ENCODE results near the gene ADH4.
"Not testable (repeated sequence)": the region's sequence is repeated elsewhere in the genome, so short reads cannot be mapped to it uniquely, and the experiment has no call there.

Gene ADH4

DNA sequence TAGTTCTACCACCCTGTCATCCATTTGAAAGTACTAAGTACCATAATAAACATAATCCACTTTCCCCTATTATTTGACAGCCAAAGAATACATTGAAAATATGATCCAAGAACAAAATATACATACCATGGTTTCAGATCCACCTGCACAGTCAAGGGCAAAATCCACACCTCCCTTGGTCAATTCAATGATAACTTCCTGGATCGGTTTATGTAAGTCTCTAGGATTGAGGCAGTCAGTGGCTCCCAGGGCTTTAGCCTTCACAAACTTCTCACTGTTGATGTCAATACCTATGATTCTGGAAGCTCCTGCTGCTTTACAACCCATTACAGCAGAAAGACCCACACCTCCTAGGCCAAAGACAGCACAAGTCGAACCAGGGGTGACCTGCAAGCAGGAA is 12.7 kb downstream of the ADH4 start:
- DNase-seq: no peak

- no peak for DNase-seq
These were observed 17.7 kb downstream of the ADH4 start for GRCh38 chr4:99126376-99126775.

DNA sequence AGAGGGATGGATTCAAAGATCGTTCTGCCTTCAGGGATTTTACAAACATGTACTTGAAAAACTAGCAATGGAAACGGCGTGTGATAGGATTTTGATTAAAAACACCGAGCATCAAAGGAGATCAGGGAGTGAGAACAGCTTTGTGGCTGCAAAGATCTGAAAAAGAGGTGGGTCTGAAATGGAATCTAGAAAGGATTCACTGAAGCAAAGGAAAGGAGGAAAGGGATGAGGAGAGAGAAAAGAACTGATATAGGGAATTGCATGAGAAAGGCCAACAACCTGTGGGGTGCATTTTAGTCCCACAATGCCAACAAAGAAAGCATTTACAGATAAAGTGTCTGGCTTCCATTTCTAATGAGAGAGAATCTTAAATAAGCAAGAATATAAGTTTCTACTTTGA is 23.1 kb downstream of the ADH4 start:
- DNase-seq: no peak

DNA sequence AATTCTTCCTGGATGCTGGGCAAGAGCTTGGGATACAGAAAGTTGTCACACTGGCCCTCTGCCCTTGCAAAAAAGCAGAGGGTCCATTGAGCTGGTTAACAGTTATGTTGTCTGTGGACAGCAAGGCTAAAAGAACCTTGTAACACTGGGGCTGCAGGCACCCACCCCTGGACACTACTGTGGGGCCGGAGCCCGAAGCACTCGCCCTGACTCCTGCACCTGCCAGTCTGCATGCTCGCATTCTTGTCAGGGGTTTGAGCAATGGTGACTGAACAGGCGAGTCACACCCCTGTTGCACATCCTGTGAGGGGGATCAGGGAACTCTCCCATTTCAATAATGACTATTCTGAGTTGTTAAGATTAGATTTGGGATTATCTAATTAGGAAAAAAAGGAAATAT is 23.6 kb downstream of the ADH4 start:
- no peak for DNase-seq

DNA sequence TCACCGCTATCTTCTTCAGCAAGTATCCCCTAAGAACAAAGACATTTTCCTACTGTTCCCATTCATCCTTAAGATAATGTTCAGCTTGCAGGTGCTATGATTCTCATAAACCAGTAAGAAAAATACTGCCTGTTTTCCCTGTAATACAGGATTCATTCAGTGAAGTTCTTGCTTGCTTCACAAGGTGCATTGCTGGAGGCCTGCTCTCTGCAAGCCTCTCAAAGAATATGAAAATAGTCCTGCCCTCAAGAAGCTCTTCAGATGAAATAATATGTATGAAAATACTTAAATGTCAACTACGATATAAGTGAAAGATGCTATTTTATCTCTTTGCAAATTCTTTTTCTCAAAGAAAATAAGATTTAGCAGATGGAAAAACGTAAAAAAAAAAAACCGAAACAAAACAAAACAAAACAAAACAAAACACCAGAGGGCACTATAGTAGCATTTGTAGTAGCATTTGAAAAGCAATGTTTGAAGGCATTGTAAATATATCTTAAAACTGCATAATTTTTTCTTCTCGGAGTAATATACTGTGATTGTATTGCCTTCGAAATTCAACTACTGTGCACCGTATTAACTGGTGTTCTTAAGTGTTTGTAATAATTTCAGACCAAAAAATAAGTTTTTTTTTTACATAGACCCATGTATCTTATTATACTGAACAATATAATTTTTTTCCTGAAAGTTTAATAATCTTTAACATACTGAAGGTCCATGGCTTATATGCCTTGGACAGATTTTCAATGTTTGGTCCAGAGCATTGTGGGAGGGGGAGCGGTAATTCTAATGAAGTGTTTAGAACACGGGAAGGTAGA is 26.0 kb downstream of the ADH4 start:
- DNase-seq: no peak

DNA sequence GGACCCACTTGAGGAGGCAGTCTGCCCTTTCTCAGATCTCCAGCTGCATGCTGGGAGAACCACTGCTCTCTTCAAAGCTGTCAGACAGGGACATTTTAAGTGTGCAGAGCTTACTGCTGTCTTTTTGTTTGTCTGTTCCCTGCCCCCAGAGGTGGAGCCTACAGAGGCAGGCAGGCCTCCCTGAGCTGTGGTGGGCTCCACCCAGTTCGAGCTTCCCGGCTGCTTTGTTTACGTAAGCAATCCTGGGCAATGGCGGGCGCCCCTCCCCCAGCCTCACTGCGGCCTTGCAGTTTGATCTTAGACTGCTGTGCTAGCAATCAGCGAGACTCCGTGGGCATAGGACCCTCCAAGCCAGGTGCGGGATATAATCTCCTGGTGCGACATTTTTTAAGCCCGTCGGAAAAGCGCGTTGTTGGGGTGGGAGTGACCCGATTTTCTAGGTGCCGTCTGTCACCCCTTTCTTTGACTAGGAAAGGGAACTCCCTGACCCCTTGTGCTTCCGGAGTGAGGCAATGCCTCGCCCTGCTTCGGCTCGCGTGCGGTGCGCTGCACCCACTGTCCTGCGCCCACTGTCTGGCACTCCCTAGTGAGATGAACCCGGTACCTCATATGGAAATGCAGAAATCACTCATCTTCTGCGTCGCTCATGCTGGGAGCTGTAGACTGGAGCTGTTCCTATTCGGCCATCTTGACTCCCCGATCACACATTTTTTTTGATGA is 26.8 kb downstream of the ADH4 start:
- DNase-seq: not testable (repeated sequence)

- DNase-seq: not testable (repeated sequence)
These were observed 34.8 kb downstream of the ADH4 start for GRCh38 chr4:99109286-99109685.

- no peak for DNase-seq
These were observed 39.9 kb downstream of the ADH4 start for GRCh38 chr4:99104153-99104552.

DNA sequence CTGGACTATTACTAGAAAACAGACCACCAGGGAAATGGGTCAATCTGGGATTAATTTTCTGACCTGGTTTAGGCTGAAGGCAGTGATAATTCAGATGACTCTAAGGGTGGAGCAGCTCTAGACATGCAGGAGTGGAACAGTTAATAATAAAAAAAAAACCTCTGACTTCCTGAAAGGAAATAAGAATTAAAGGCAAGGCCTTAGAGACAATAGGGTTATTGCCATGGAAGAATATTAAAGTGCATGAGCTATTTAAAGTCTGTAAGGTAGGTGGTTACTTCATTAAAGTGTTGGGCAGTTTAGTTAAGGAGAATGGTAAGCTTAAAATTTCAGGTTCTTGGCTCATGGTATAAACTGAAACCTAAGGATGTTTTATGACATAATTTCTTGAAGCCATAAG is 40.9 kb downstream of the ADH4 start:
- no peak for DNase-seq

- DNase-seq: no peak
These were observed 41.5 kb downstream of the ADH4 start for GRCh38 chr4:99102634-99103033.

DNA sequence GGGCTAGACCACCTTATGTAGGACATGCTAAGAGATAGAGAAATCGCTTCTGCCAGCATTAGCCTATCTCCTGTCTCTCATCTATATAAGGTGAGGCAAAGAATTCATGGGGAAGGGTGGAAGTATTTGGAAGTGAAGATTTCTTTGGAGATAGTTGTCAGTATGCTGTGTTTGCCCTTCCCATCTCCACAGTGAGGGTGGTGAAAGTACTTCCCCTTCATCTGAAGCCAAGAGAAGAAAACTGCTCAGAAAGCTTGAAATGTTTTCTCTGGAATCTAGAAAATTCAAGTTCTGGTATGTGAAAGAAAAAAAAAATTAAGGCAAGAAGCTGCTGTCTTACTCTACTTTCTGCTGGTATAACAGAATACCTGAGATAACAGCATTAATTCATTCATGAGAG is 43.2 kb downstream of the ADH4 start:
- DNase-seq: no peak

GRCh38 chr4:99099814-99100213 is 44.3 kb downstream of the ADH4 start:
- not testable (repeated sequence) for DNase-seq

DNA sequence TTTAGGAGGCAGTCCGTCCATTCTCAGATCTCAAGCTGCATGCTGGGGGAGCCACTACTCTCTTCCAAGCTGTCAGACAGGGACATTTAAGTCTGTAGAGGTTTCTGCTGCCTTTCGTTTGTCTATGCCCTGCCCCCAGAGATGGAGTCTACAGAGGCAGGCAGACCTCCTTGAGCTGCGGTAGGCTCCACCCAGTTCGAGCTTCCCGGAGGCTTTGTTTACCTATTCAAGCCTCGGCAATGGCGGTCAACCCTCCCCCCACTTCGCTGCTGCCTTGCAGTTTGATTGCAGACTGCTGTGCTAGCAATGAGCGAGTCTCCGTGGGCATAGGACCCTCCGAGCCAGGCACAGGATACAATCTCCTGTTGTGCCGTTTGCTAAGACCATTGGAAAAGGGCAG is 44.8 kb downstream of the ADH4 start:
- no peak for DNase-seq

GRCh38 chr4:99091841-99092240 is 52.3 kb downstream of the ADH4 start:
- DNase-seq: not testable (repeated sequence)

- no peak for DNase-seq
These were observed 52.9 kb downstream of the ADH4 start for GRCh38 chr4:99091216-99091575.

DNA sequence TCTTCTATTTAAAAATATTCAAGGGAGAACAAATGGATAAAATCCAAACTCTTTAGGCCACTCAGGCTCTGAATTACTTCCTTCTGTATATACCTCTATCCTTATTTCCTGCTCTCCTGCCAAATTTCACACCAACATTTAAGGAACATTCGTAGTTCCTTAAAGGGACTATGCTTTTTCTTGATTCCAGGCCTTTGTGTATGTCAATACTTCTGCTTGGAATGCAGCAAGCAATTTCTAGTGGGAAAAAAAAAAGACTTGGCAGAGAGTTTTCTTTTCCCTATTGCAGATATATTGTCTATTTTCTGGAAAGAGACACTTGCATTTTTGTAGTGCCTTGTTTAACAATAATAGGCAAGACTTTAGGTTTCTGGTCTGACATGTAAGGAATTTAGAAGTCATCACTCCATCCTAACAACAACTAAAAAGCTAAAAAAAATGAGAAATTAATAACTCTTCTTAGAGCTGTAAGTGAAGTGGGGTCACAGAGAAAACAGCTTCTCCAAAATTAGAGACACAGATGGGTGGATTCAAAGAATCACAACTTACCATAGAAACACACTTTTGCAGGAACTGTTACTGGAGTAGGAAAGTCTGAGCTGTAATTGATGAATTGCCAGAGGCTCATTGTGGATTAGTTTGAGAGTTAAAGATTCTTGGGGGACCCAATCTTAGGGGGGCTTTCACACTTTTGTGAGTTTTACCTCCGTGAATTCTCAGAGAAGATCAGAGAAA is 53.4 kb downstream of the ADH4 start:
- no peak for DNase-seq

GRCh38 chr4:99088481-99089365 is 55.4 kb downstream of the ADH4 start, which contains the start of gene ADH5:
ADH5 (minus strand) TSS chr4:99088788; CDS start chr4:99088700, 88 bp downstream.
- DNase-seq: peak; percentile 88

- peak; percentile 24 for DNase-seq
These were observed 56.1 kb downstream of the ADH4 start for GRCh38 chr4:99088023-99088449.

DNA sequence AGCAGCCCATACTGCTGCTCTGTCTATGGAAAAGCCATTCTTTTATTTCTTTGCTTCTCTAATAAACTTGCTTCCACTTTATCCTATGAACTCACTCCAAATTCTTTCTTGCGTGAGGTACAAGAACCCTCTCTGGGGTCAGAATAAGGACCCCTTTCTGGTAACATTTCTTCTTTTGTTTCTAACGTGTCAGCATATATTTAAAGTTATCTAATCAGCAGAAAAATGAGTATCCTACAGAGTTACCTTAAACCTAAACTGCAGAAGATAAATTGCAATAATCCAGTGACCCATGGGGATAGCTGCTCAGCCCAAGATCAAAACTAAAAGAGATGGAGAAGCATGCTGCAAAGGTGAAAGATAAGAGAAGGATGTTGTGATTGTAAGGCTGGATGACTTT is 59.5 kb downstream of the ADH4 start:
- no peak for DNase-seq

- no peak for DNase-seq
These were observed 61.9 kb downstream of the ADH4 start for GRCh38 chr4:99082192-99082591.

- not testable (repeated sequence) for DNase-seq
These were observed 63.2 kb downstream of the ADH4 start for GRCh38 chr4:99080869-99081268.

DNA sequence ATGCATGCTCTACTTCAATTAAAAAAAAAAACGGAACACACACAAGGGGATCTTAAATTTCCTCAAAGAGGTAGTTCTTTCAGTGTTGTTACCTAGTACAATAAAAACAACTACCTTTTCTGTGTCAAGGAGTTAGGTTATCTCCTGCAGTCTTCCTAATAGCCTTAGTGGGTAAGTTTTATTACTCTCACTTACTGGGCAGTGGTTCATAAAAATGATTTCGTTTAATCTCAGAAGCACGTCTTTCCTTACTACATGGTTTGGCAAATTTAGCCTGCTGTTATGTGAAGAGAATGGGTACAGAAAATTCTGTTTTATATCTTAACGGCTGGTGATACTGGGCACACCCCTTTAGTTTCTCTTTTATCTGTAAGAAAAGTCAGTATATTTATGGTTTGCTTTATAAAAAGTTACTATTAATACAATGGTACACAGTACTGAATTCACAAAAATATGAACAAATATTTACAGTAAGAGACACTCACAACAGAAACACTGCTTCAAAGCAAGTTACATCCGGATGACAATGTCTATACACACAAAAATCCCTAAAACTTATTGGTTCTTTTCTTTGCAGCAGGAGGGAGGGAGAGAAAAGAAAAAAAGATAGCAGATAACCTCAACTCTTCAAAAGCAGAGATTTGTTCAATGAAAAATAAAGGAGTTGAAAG is 64.3 kb downstream of the ADH4 start:
- DNase-seq: no peak
